Glomerular visceral epithelial cell (primary cell): ENCODE data around the gene FAHD2B.
"Not testable (repeated sequence)": the region's sequence is repeated elsewhere in the genome, so short reads cannot be mapped to it uniquely, and the experiment has no call there.

ENCODE experiments used
- DNase-seq: peaks from one replicate; pipeline ENCODE4 v3.0.0-alpha.2; 2016; ENCODE audit errors: extremely low spot score

FAHD2B gene

DNA sequence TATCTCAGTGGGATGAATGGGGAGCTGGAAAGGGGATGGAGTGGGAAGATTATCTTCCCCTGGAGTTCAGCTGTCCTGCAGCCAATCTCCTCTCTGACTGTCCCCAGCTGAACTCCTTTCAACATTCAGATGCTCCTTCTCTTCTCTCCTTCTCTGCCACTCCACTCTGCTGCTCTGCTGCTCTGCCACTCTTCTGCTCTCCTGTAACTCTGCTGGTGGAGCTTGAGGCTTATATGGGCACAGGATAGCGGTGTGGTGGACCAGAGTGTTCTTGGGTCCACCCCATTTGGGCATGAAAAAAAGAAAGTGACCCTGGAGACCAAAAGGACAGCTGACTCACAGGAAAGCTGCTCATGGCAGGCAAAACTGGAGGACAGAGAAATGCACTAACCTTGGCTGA, 26.6 kb downstream of the FAHD2B start:
- no peak for DNase-seq

DNA sequence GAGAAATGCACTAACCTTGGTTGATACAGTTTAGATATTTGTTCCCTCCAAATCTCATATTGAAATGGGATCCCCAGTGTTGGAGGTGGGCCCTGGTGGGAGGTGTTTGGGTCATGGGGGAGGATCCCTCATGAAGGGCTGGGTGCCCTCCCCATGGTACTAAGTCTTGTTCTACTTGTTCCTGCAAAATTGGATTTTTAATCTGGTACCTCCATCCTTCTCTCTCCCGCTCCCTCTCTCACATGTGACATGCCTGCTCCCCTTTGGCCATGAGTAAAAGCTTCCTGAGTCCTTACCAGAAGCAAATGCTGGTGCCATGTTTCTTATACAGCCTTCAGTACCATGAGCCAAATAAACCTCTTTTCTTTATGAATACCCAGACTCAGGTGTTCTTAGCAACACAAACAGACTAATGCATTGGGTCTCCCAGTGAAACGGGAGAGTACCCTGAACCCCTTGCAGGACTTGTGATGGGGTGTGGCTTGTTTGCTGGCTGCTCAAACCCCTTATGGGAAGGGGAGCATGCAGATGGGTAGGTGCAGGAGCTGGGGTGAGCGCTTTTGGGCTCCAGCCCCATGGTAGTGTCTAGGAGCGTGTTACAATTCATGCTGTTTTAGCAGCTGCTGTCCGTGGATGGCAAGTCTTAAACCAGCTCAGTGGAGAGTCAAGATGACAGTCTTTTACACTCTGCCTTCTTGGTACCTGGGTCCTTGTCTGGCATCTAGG, 27.2 kb downstream of the FAHD2B start:
- DNase-seq = no peak

DNA sequence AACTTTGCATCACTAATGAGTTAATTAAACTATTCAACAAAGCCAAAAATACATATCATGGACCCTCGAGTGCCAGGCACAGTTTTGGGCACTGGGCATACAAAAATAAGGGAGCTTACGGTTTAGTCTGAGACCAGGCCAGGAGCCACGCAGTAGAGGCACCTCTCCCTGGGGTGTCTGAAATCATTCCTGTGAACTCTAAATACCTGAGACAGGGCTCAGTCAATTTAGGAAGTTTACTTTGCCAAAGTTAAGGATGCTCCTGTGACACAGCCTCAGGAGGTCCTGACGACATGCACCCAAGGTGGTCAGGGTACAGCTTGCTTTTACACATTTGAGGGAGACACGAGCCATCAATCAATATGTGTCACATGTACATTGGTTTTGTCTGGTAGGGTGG, 28.7 kb downstream of the FAHD2B start:
- DNase-seq = not testable (repeated sequence)

DNA sequence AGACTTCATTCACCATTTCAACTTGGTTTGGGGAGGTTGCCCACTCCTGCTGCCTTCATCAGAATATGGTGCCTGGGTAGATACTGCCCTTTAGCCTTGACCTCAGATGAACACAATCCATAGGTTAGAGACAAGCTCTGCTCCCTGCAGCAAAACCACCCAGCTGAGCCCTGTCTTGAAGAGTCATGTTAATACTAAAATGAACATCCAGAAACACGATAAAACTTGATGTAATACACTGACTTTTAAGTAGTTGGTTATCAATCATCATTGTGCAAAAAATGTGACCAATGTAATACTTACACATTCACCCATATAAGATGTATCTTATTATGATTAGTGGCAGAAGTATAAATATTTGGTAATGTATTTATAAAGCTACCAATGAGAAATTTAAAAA, 32.7 kb downstream of the FAHD2B start:
- not testable (repeated sequence) for DNase-seq

DNA sequence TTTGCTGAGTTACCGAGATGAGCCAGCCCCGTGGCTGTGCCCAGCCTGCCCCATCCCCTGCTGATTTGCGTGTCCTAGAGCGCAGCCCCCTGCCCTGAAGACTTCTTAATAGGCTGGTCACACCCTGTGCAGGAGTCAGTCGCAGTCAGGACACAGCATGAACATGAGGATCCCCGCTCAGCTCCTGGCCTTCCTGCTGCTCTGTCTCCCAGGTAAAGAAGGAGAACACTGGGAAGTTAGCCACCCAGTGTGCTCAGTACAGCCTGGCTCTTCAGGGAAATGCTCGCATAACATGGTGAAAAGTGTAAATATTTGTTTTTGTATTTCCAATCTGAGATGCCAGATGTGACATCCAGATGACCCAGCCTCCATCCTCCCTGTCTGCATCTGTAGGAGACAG, 34.9 kb downstream of the FAHD2B start:
- not testable (repeated sequence) for DNase-seq

DNA sequence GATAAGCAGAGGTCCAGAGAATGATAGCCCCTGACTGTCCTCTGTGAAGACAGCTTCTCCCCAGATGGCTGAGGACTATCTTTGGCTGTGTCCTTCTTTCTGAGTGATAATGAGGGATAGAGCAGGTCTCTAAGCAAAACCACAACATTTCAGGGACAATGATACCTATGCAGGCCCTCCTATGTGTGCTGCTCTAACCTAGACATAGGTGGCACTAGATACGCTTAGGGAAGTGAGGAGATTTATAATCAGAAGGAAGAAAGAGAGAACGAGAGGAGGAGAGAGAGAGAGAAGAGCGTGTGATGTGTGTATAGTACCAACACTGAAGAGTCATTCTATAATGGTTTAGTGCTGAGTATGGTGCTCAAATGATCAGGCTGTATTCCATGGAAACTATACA, 38.5 kb downstream of the FAHD2B start:
- DNase-seq = not testable (repeated sequence)

DNA sequence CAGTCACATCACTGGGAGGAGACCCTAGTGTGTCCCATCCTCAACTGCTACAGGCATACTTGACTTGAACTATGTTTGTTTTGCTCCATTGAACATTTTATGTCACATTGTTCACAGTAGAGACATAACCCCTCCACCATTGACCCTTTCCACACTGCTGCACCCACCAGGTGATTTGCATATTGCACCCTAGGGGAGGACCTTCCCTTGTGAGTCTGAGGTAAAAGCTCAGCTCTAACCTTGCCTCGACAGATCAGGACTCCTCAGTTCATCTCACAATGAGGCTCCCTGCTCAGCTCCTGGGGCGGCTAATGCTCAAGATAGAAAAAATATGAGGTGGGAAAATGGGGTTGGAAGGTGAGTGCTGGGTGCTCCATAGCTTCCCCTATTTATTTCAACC, 44.6 kb downstream of the FAHD2B start:
- DNase-seq = not testable (repeated sequence)

DNA sequence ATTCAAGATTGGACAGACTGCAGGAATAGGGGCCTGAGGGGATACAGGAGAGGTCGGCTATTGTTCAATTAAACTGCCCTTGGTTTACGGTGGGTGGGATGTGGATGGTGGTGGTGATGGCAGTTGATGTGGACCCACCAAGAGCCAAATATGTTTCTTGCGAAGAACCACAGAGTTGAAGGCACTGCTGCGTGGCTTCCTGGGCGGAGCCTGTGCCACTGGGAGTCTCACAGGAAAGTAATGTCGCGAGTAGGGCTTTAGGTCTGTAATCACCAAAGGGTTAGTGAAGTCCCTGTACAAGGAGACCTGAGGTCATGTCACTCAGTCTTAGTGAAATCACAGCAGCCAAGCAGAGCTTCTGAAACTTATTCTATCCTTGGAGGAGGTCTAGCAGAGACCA, 46.2 kb downstream of the FAHD2B start:
- not testable (repeated sequence) for DNase-seq

DNA sequence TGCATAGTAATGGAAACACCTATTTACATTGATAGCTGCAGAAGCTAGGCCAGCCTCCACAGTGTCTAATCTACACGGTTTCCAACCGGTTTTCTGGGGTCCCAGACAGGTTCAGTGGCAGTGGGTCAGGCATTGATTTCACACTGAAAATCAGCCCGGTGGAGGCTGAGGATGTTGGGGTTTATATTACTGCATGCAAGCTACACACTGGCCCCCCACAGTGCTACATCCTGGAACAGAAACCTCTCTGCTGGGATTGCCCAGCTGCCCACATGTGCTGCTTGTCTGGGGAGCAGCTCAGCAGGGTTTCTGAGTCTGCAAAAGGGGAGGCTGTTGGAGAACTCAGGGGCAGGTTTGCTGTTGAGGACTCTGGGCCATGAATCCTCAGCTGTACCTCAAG, 48.0 kb downstream of the FAHD2B start:
- DNase-seq = not testable (repeated sequence)

DNA sequence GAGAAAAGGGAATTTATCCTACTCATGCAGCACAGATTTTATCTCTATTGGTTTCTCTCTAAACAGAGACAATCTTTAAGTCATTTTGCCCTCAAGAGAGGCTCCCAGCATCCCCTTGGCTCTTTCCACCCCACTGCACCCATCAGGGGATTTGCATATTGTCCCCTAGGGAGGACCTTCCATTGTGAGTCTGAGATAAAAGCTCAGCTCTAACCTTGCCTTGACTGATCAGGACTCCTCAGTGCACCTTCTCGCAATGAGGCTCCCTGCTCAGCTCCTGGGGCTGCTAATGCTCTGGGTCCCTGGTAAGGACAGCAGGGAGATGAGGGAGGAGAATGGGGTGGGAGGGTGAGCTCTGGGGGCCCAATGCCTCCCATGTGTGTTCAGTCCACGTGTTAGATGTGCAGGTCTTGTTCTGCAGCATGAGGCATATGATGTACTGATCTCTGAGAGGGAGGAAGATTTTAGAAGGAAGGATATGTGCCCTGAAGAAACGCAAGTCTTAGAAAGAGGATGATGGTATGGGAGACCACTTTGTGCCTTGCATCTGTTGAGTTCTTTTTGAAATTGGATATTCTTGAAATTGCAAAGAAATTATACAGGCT, 48.7 kb downstream of the FAHD2B start:
- not testable (repeated sequence) for DNase-seq
